ENCODE results near the gene AOPEP.

GRCh38 chr9:95029288-95029687 is 302.8 kb downstream of the AOPEP start:
- no peak for TF ChIP-seq CTCF (IDR thresholded peaks at IDR 0.05)
- TF ChIP-seq EZH2 (IDR thresholded peaks at IDR 0.05) = no peak
- no peak for TF ChIP-seq EZH2phosphoT487 (IDR thresholded peaks at IDR 0.05)
